HepG2 (cell line): ENCODE measurements around the gene UTP15. TPM values are rescaled to one million over a fixed set of nuclear protein-coding genes. Genes with fewer than 3 reads are reported as not detected.

Experiments
- ETV6 ChIP-seq: sonication (generic); formaldehyde crosslinking; conservative IDR thresholded peaks from 2 replicates; pipeline ENCODE4 v1.4.0; 2020; ENCODE audit warnings: missing genetic modification reagents
- HMGA1 ChIP-seq: sonication (generic); formaldehyde crosslinking; conservative IDR thresholded peaks from 2 replicates; pipeline ENCODE4 v1.4.0; 2020; ENCODE audit warnings: missing genetic modification reagents
- MYNN ChIP-seq: sonication (generic); formaldehyde crosslinking; IDR thresholded peaks from 2 replicates; pipeline ENCODE4 v1.4.0; 2020; ENCODE audit warnings: mild to moderate bottlenecking, low read depth, missing genetic modification reagents
- ZNF34 ChIP-seq: sonication (generic); formaldehyde crosslinking; IDR thresholded peaks from 2 replicates; pipeline ENCODE4 v1.4.0; 2020; ENCODE audit warnings: mild to moderate bottlenecking, missing genetic modification reagents, borderline replicate concordance
- ZNF431 ChIP-seq: sonication (generic); formaldehyde crosslinking; IDR thresholded peaks from 2 replicates; pipeline ENCODE4 v1.9.0; 2022; ENCODE audit warnings: missing genetic modification reagents, low read depth, mild to moderate bottlenecking, borderline replicate concordance
- polyA plus RNA-seq, 8 experiments: library from polyadenylated mRNA; depleted of rRNA in 3 of 8; stranded (reverse) in 7 of 8; unstranded in 1 of 8; fragments of >200 nt; fragmentation: Illumina TruSeq in 4 of 8; extraction: Trizol in 4 of 8; gene quantifications; 2 replicates each; pipeline versions ENCODE4 v1.2.1 to v1.2.3, GENCODE V29; 2011 to 2016; ENCODE audit warnings: low read depth in 4 of 8, missing spikeins in 1 of 8, mixed read lengths in 1 of 8; ENCODE audit not compliant: insufficient read depth in 1 of 8
- total RNA-seq, 5 experiments: library from RNA; depleted of rRNA; stranded (reverse); fragments of >200 nt; fragmentation: Illumina TruSeq; extraction: Trizol; gene quantifications; 2 replicates each; pipeline ENCODE4 v1.2.3, GENCODE V29; 2016; ENCODE audit warnings: low read depth in 1 of 5
- TF ChIP-seq, protein P1 (sequence below): sonication (generic); formaldehyde crosslinking; conservative IDR thresholded peaks from 2 replicates; pipeline ENCODE4 v1.8.0; 2022; ENCODE audit warnings: mild to moderate bottlenecking, moderate library complexity, missing genetic modification reagents
- TF ChIP-seq, protein P2 (sequence below): IDR thresholded peaks from 2 replicates; pipeline ENCODE4 v1.6.1; 2016; ENCODE audit warnings: low read depth, missing genetic modification reagents, missing compliant biosample characterization
- TF ChIP-seq, protein P3 (sequence below): sonication (generic); formaldehyde crosslinking; IDR thresholded peaks from 2 replicates; pipeline ENCODE4 v1.4.0; 2020; ENCODE audit warnings: missing genetic modification reagents
- TF ChIP-seq, protein P4 (sequence below): sonication (generic); formaldehyde crosslinking; IDR thresholded peaks from 2 replicates; pipeline ENCODE4 v1.4.0; 2020; ENCODE audit warnings: missing genetic modification reagents, borderline replicate concordance

Gene UTP15
- total and polyA plus RNA-seq, 2 of the 13 experiments (the other 11 are each of a cell fraction or from before 2014, with no cell fraction given), result 7.3 to 35.8 TPM

DNA sequence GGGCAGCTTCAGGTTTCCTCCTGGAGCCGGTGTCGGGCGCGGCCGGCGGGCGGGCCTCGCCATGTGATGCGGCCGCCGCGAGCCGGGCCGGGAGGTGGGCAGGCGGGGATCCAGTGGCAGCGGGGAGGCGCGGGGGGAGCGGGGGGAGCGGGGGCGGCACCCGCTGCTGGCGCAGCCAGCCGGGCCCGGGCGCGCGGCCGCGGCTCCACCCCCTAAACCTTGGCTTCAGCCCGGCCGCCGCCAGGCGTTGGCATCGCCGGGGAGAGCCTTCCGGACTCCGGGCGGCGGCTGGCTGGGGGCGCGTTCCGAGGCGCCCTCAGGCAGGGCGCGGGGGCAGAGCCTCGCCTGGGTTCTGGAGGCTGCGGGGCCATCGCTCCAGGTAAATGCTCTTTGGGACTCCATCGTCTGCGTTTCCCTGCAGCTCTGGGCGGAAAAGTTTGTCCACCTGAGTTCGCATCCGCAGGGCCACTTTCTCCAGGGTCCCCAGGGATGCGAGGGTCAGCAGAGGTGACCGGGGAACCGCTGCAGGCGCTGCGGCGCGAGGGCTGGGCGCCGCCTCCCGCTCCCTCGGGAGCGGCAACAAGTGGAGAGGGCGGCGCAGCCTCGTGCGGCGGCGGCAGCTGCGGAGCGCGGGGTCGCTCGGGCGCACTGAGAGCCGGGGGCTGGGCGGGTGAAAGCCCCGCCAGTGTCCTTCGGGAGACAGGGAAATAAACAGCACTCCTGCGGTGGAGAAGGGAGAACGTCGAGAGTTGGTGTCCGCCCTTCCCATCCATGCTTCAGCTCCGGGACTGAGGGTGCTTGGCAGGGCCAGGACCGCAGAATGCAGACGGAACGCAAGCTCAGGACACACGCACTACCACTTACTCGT is 60.6 kb downstream of the UTP15 start, which contains the start of gene ARHGEF28 (continued):
- TF ChIP-seq, protein P1, sequence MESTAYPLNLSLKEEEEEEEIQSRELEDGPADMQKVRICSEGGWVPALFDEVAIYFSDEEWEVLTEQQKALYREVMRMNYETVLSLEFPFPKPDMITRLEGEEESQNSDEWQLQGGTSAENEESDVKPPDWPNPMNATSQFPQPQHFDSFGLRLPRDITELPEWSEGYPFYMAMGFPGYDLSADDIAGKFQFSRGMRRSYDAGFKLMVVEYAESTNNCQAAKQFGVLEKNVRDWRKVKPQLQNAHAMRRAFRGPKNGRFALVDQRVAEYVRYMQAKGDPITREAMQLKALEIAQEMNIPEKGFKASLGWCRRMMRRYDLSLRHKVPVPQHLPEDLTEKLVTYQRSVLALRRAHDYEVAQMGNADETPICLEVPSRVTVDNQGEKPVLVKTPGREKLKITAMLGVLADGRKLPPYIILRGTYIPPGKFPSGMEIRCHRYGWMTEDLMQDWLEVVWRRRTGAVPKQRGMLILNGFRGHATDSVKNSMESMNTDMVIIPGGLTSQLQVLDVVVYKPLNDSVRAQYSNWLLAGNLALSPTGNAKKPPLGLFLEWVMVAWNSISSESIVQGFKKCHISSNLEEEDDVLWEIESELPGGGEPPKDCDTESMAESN (CRISPR knock-in tag), result peak; percentile 64
- TF ChIP-seq ZNF431 (no peak), ZNF34 (no peak), ETV6 (no peak), HMGA1 (CRISPR knock-in tag) (no peak), MYNN (CRISPR knock-in tag) (0 out of 2 replicates have a peak, but pooled peaks have one; percentile 35)
- TF ChIP-seq, protein P2, sequence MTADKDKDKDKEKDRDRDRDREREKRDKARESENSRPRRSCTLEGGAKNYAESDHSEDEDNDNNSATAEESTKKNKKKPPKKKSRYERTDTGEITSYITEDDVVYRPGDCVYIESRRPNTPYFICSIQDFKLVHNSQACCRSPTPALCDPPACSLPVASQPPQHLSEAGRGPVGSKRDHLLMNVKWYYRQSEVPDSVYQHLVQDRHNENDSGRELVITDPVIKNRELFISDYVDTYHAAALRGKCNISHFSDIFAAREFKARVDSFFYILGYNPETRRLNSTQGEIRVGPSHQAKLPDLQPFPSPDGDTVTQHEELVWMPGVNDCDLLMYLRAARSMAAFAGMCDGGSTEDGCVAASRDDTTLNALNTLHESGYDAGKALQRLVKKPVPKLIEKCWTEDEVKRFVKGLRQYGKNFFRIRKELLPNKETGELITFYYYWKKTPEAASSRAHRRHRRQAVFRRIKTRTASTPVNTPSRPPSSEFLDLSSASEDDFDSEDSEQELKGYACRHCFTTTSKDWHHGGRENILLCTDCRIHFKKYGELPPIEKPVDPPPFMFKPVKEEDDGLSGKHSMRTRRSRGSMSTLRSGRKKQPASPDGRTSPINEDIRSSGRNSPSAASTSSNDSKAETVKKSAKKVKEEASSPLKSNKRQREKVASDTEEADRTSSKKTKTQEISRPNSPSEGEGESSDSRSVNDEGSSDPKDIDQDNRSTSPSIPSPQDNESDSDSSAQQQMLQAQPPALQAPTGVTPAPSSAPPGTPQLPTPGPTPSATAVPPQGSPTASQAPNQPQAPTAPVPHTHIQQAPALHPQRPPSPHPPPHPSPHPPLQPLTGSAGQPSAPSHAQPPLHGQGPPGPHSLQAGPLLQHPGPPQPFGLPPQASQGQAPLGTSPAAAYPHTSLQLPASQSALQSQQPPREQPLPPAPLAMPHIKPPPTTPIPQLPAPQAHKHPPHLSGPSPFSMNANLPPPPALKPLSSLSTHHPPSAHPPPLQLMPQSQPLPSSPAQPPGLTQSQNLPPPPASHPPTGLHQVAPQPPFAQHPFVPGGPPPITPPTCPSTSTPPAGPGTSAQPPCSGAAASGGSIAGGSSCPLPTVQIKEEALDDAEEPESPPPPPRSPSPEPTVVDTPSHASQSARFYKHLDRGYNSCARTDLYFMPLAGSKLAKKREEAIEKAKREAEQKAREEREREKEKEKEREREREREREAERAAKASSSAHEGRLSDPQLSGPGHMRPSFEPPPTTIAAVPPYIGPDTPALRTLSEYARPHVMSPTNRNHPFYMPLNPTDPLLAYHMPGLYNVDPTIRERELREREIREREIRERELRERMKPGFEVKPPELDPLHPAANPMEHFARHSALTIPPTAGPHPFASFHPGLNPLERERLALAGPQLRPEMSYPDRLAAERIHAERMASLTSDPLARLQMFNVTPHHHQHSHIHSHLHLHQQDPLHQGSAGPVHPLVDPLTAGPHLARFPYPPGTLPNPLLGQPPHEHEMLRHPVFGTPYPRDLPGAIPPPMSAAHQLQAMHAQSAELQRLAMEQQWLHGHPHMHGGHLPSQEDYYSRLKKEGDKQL, result no peak
- TF ChIP-seq, protein P3, sequence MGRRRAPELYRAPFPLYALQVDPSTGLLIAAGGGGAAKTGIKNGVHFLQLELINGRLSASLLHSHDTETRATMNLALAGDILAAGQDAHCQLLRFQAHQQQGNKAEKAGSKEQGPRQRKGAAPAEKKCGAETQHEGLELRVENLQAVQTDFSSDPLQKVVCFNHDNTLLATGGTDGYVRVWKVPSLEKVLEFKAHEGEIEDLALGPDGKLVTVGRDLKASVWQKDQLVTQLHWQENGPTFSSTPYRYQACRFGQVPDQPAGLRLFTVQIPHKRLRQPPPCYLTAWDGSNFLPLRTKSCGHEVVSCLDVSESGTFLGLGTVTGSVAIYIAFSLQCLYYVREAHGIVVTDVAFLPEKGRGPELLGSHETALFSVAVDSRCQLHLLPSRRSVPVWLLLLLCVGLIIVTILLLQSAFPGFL (CRISPR knock-in tag), result no peak
- TF ChIP-seq, protein P4, sequence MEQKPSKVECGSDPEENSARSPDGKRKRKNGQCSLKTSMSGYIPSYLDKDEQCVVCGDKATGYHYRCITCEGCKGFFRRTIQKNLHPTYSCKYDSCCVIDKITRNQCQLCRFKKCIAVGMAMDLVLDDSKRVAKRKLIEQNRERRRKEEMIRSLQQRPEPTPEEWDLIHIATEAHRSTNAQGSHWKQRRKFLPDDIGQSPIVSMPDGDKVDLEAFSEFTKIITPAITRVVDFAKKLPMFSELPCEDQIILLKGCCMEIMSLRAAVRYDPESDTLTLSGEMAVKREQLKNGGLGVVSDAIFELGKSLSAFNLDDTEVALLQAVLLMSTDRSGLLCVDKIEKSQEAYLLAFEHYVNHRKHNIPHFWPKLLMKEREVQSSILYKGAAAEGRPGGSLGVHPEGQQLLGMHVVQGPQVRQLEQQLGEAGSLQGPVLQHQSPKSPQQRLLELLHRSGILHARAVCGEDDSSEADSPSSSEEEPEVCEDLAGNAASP, result no peak; the same call in 1 of the 2 replicates
